Thoracic aorta (tissue), 2 donors: ENCODE data around the gene PLEKHD1. TPM values are rescaled to one million over a fixed set of nuclear protein-coding genes. Genes with fewer than 3 reads are reported as not detected.

Experiments
- ATAC-seq: fragments of 150-250 bp; one replicate; pipeline ENCODE4 v1.8.0; 2017; ENCODE audit warnings: low read depth; ENCODE audit not compliant: insufficient number of reproducible peaks, low FRiP score
- DNase-seq: peaks from one replicate; pipeline ENCODE4 v3.0.0-alpha.2; 2020; ENCODE audit warnings: low spot score
- H3K27ac ChIP-seq, 2 donors: fragments of 200-600 bp; sonication (generic); 1 replicate in 1 of 2; 2 replicates in 1 of 2; pipeline ENCODE4 v1.5.1; 2016; ENCODE audit warnings: mild to moderate bottlenecking in 2 of 2, moderate library complexity in 2 of 2
- H3K27me3 ChIP-seq: fragments of 200-600 bp; sonication (generic); replicated peaks from 2 replicates; pipeline ENCODE4 v1.6.0; 2016; ENCODE audit warnings: mild to moderate bottlenecking; ENCODE audit not compliant: insufficient read depth
- H3K36me3 ChIP-seq: fragments of 200-600 bp; sonication (generic); one replicate; pipeline ENCODE4 v1.5.1; 2016
- H3K4me1 ChIP-seq, 2 donors: fragments of 200-600 bp; sonication (generic); 1 replicate in 1 of 2; 2 replicates in 1 of 2; pipeline versions ENCODE4 v1.5.1 to v1.6.0; 2016; ENCODE audit warnings: low read depth in 2 of 2, mild to moderate bottlenecking in 1 of 2; ENCODE audit not compliant: control insufficient read depth in 1 of 2
- H3K4me3 ChIP-seq: fragments of 200-600 bp; sonication (generic); 2 replicates; pipeline ENCODE4 v1.5.1; 2016; ENCODE audit warnings: mild to moderate bottlenecking
- H3K9me3 ChIP-seq: fragments of 200-600 bp; sonication (generic); 2 replicates; pipeline ENCODE4 v1.5.1; 2016
- CTCF ChIP-seq: fragments of 200-600 bp; sonication (generic); IDR thresholded peaks from one replicate; pipeline ENCODE4 v1.5.1; 2019; ENCODE audit warnings: antibody characterized with exemption
- total RNA-seq, 2 donors: library from RNA; depleted of rRNA; stranded (reverse); fragments of >200 nt; gene quantifications; one replicate each; pipeline versions ENCODE4 v1.1.0 to v1.2.3, GENCODE V29; 2016

The PLEKHD1 gene
- total RNA-seq, 2 donors from 2014 or later, result 0.14 to 0.49 TPM

GRCh38 chr14:69518289-69519101, 34.0 kb downstream of the PLEKHD1 start:
- H3K27me3 ChIP-seq, result no peaks in the 10 kb centered on the region
- DNase-seq (no peak), ATAC-seq (no peak)
- no peak overlapping the region for H3K27ac ChIP-seq
- H3K36me3 ChIP-seq, result no peaks in the 10 kb centered on the region
- H3K4me3 ChIP-seq, result no peak overlapping the region
- TF ChIP-seq CTCF, result no peak
- H3K9me3 ChIP-seq, result no peaks in the 10 kb centered on the region
- H3K4me1 ChIP-seq, result no peaks in the 10 kb centered on the region

- no peak for TF ChIP-seq CTCF
- H3K27ac ChIP-seq, result no peak overlapping the region
These were observed 34.9 kb downstream of the PLEKHD1 start for GRCh38 chr14:69519204-69520100.

GRCh38 chr14:69522026-69522425, 37.5 kb downstream of the PLEKHD1 start:
- H3K36me3 ChIP-seq, result no peaks in the 10 kb centered on the region
- no peaks in the 10 kb centered on the region for H3K27me3 ChIP-seq
- DNase-seq (no peak), ATAC-seq (no peak)
- no peak overlapping the region for H3K4me3 ChIP-seq
- no peaks in the 10 kb centered on the region for H3K9me3 ChIP-seq
- no peak for TF ChIP-seq CTCF
- no peak overlapping the region for H3K27ac ChIP-seq
- no peaks in the 10 kb centered on the region for H3K4me1 ChIP-seq

More at GRCh38 chr14:69519204-69520100, 34.9 kb downstream of the PLEKHD1 start:
- H3K4me1 ChIP-seq, result no peaks in the 10 kb centered on the region
- DNase-seq (no peak), ATAC-seq (no peak)
- no peaks in the 10 kb centered on the region for H3K27me3 ChIP-seq
- no peaks in the 10 kb centered on the region for H3K9me3 ChIP-seq
- H3K36me3 ChIP-seq, result no peaks in the 10 kb centered on the region
- no peak overlapping the region for H3K4me3 ChIP-seq

- no peak for TF ChIP-seq CTCF
- ATAC-seq (no peak), DNase-seq (no peak)
- Histone ChIP-seq H3K36me3 (no peaks in the 10 kb centered on the region), H3K27ac (no peak overlapping the region), H3K27me3 (no peaks in the 10 kb centered on the region), H3K4me1 (no peaks in the 10 kb centered on the region), H3K9me3 (no peaks in the 10 kb centered on the region), H3K4me3 (no peak overlapping the region)
These were observed 41.4 kb downstream of the PLEKHD1 start for GRCh38 chr14:69525896-69526295.

GRCh38 chr14:69527635-69528034, 43.1 kb downstream of the PLEKHD1 start:
- H3K9me3 ChIP-seq, result no peaks in the 10 kb centered on the region
- H3K36me3 ChIP-seq, result no peaks in the 10 kb centered on the region
- no peak overlapping the region for H3K27ac ChIP-seq
- no peak for TF ChIP-seq CTCF
- H3K4me3 ChIP-seq, result no peak overlapping the region
- ATAC-seq (no peak), DNase-seq (no peak)
- H3K4me1 ChIP-seq, result no peaks in the 10 kb centered on the region
- H3K27me3 ChIP-seq, result no peaks in the 10 kb centered on the region
